Spleen (tissue), 7 donors: ENCODE data around the gene AGAP3.

Experiments
- CTCF ChIP-seq, 11 experiments: fragments of 200-600 bp in 7 of 11; fragments of 450-650 bp in 4 of 11; sonication (generic) in 4 of 11; IDR thresholded peaks in 8 of 11; conservative IDR thresholded peaks in 3 of 11; 1 replicate in 7 of 11; 2 replicates in 4 of 11; pipeline versions ENCODE4 v1.4.0 to v1.8.0; 2016 to 2021; ENCODE audit warnings: antibody characterized with exemption in 11 of 11, inconsistent platforms in 4 of 11, mild to moderate bottlenecking in 1 of 11
- POLR2A ChIP-seq, 3 donors: fragments of 450-650 bp; IDR thresholded peaks; one replicate each; pipeline ENCODE4 v1.5.1; 2017; ENCODE audit warnings: antibody characterized with exemption in 3 of 3, mild to moderate bottlenecking in 1 of 3
- donor health status: DM: no; HTN: no; CAD: no; lungs with moderate emphysema.
- donor health status: DM: no; HTN: no; CAD: no.
- donor health status: DM: no; HTN: no; CAD: no.

GRCh38 chr7:151040616-151041375 is 45.5 kb upstream of the AGAP3 start:
- TF ChIP-seq POLR2A (IDR thresholded peaks at IDR 0.05) = no peak
- no peak for TF ChIP-seq CTCF (IDR thresholded peaks at IDR 0.05 in 8 of 11, conservative IDR thresholded peaks at IDR 0.05 in 3 of 11)
